ENCODE measurements around the gene FRS3.

The FRS3 gene

DNA sequence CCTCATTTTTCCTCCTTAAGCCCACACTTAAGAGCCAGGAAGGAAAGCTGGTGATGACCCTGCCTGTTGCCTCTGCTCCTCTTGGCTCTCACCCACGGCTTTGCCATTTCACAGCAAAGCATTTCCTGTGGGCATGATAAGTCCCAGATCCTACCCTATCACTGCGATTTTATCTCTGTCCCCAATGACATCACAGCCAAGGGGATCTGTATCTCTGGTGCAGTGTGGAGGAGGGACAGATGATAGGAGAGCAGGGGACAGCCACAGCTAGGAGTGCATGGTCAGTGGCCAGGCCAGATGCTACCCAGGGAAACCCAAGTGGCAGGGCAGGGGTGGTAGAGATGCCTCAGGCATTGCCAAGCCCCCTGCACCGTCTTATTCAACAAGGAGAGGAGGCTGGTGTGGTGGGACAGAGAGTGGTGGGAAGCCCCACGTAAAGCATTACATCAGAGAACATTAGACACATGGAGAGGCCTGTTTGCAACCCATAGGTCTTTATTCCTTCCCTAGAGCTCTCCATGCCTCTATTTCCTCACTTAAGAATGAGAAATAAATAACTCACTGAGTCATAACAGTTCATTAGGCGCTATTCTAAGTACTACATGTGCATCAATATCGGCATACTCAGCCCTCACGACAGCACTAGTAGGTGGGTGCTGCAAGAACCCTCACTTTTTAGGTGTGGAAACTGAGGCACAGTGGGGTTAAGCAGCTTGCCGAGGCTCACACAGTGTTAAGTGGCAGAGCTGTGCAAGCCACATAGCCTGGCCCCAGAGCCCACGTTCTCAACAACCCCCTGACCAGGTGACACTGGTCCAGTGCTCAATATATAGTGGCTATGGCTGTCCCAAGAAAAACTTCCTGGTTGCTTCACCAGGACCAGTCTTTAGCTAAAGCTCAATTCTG lies 48.9 kb downstream of the FRS3 start:
- no peaks in the 10 kb centered on the region for H3K9me3 ChIP-seq (ENCODE audit: low read depth, low read length)
- no peak overlapping the region for H3K27ac ChIP-seq
- DNase-seq (ENCODE audit: low read depth, low spot score) = no peak
- TF ChIP-seq FOXP2 (optimal IDR thresholded peaks at IDR 0.05; ENCODE audit: control extremely low read depth, extremely low read length, insufficient read depth) (no peak), EZH2 (IDR thresholded peaks at IDR 0.05) (no peak), POLR2AphosphoS5 (IDR thresholded peaks at IDR 0.05; ENCODE audit: borderline replicate concordance, low read depth, low read length) (no peak)
- H3K36me3 ChIP-seq (ENCODE audit: insufficient read depth, low read length) = no peaks in the 10 kb centered on the region
- H3K9ac ChIP-seq (ENCODE audit: insufficient read length) = no peak overlapping the region
- no peak overlapping the region for H3K4me3 ChIP-seq

DNA sequence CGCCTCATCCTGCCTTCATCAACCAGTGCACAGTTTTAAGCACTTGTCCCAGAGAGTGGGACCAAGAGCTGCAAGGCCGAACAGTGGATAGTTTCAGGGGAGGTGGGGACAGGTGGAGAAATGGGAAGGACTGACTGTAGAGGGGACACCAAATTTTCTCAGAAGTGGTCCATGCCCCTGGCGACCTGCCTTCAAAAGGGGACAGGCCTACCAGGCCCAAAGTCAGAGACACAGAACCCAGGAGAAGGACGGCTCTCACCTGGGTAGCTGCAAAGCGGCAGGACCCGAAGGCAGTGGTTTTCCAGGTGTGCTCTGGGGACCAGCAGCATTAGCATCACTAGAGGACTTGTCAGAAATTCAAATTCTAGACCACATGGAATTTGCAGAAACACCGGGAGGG lies 50.1 kb downstream of the FRS3 start:
- Histone ChIP-seq H3K36me3 (ENCODE audit: insufficient read depth, low read length) (no peaks in the 10 kb centered on the region), H3K4me3 (no peak overlapping the region), H3K27ac (no peak overlapping the region), H3K9ac (ENCODE audit: insufficient read length) (no peak overlapping the region), H3K9me3 (ENCODE audit: low read depth, low read length) (no peaks in the 10 kb centered on the region)
- TF ChIP-seq FOXP2 (optimal IDR thresholded peaks at IDR 0.05; ENCODE audit: control extremely low read depth, extremely low read length, insufficient read depth) (no peak), POLR2AphosphoS5 (IDR thresholded peaks at IDR 0.05; ENCODE audit: borderline replicate concordance, low read depth, low read length) (no peak), EZH2 (IDR thresholded peaks at IDR 0.05) (no peak)
- no peak for DNase-seq (ENCODE audit: low read depth, low spot score)

- Histone ChIP-seq H3K27ac (no peak overlapping the region), H3K9ac (ENCODE audit: insufficient read length) (no peak overlapping the region)
- no peak for DNase-seq (ENCODE audit: low read depth, low spot score)
Observed at GRCh38 chr6:41728954-41729353, 50.7 kb downstream of the FRS3 start.

GRCh38 chr6:41728073-41728936 lies 51.4 kb downstream of the FRS3 start:
- no peak overlapping the region for H3K27ac ChIP-seq
- no peaks in the 10 kb centered on the region for H3K36me3 ChIP-seq (ENCODE audit: insufficient read depth, low read length)
- DNase-seq (ENCODE audit: low read depth, low spot score) = no peak
- H3K9me3 ChIP-seq (ENCODE audit: low read depth, low read length) = no peaks in the 10 kb centered on the region
- H3K9ac ChIP-seq (ENCODE audit: insufficient read length) = no peak overlapping the region
- H3K4me3 ChIP-seq = no peak overlapping the region
- TF ChIP-seq POLR2AphosphoS5 (IDR thresholded peaks at IDR 0.05; ENCODE audit: borderline replicate concordance, low read depth, low read length) (no peak), EZH2 (IDR thresholded peaks at IDR 0.05) (no peak)

More at GRCh38 chr6:41728954-41729353, 50.7 kb downstream of the FRS3 start:
- Histone ChIP-seq H3K36me3 (ENCODE audit: insufficient read depth, low read length) (no peaks in the 10 kb centered on the region), H3K4me3 (no peak overlapping the region), H3K9me3 (ENCODE audit: low read depth, low read length) (no peaks in the 10 kb centered on the region)
- no peak for TF ChIP-seq FOXP2 (optimal IDR thresholded peaks at IDR 0.05; ENCODE audit: control extremely low read depth, extremely low read length, insufficient read depth)
- no peak for TF ChIP-seq POLR2AphosphoS5 (IDR thresholded peaks at IDR 0.05; ENCODE audit: borderline replicate concordance, low read depth, low read length)
- no peak for TF ChIP-seq EZH2 (IDR thresholded peaks at IDR 0.05)

DNA sequence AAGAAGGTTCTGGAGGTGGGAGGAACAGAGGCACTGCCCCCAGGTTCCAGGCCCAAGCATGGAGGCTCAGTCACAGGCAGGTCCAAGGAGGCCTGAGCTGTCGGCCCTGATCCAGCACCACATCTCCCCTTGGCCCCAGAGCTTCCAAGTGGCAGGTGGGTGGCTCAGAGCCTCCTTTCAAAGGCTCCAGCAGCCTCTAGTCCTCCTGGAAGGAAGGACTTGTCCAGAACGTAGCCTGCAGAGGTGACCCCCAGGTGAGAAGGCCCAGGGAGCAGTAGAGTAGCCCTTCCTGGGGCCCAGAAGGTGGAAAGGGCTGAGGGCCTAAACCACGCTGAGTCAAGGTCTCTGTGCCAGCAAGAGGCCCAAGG lies 52.0 kb downstream of the FRS3 start:
- DNase-seq (ENCODE audit: low read depth, low spot score) = no peak
- Histone ChIP-seq H3K4me3 (no peak overlapping the region), H3K36me3 (ENCODE audit: insufficient read depth, low read length) (no peaks in the 10 kb centered on the region), H3K9me3 (ENCODE audit: low read depth, low read length) (no peaks in the 10 kb centered on the region), H3K27ac (no peak overlapping the region), H3K9ac (ENCODE audit: insufficient read length) (no peak overlapping the region)
- no peak for TF ChIP-seq EZH2 (IDR thresholded peaks at IDR 0.05)
- no peak for TF ChIP-seq POLR2AphosphoS5 (IDR thresholded peaks at IDR 0.05; ENCODE audit: borderline replicate concordance, low read depth, low read length)
- no peak for TF ChIP-seq FOXP2 (optimal IDR thresholded peaks at IDR 0.05; ENCODE audit: control extremely low read depth, extremely low read length, insufficient read depth)

DNA sequence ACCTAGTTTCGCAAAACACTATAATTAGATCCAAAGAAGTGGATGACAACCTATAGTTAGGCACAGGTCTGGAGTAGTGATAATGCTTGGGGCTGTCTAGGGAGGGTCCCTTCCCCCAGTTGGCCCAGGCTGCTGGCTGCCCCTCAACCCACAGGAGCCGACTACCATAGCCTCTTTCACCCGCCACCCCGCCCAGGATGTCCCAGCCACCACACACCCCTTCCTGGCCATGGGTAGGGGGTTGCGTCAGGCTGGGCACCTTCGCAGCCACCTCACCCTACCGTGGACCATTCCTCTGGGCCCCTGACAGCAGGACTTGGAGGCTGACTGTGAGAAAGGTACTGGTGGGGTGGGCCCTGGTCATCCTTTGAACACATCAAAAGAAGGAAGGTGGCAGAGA lies 52.8 kb downstream of the FRS3 start:
- H3K4me3 ChIP-seq = no peak overlapping the region
- no peaks in the 10 kb centered on the region for H3K9me3 ChIP-seq (ENCODE audit: low read depth, low read length)
- no peak overlapping the region for H3K9ac ChIP-seq (ENCODE audit: insufficient read length)
- H3K27ac ChIP-seq = no peak overlapping the region
- TF ChIP-seq EZH2 (IDR thresholded peaks at IDR 0.05) = no peak
- TF ChIP-seq POLR2AphosphoS5 (IDR thresholded peaks at IDR 0.05; ENCODE audit: borderline replicate concordance, low read depth, low read length) = no peak
- no peak for TF ChIP-seq FOXP2 (optimal IDR thresholded peaks at IDR 0.05; ENCODE audit: control extremely low read depth, extremely low read length, insufficient read depth)
- no peak for DNase-seq (ENCODE audit: low read depth, low spot score)
- H3K36me3 ChIP-seq (ENCODE audit: insufficient read depth, low read length) = no peaks in the 10 kb centered on the region

DNA sequence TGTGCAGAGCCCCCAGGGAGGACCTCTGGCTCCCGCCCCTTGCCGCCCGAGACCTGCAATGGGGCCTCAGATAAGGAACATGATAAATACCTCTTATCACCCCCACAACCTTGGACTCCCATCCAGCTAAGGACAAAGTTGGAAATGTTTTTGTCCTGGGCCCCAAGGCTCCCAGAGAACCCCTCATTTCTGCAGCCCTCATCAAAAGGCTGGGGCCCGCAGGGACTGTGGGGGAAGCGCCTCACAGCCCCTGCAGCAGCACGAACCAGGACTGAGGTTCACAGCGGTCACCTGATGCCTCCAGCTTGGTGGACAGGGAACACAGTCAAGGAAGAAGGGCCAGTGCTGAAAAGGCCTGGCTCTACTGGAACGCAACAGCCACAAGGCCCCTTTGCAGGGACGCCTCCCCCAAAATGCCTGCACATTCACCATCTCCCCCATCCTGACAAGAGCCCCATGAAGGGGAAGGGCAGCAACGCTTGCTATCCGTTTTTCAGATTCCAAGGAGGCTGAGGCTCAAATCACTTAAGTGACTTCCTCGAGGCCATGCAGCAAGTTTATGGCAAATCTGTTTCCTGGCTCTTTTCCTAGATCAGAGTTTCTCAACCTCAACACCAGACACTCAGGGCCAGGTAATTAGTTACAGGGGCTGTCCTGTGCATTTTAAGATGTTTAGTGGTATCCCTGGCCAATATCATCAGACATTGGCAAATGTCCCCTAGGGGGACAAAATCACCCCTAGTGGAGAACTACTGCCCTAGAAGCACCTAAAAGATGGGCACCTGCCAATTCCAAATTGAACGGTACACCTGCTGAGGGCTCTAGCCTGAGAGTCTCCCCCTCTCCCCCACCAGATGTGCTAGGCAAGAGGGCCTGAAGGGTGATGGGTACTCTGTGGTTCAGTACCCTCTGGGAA lies 54.9 kb downstream of the FRS3 start:
- H3K9ac ChIP-seq (ENCODE audit: insufficient read length) = no peak overlapping the region
- H3K27ac ChIP-seq = no peak overlapping the region

More for the DNA sequence above, 54.9 kb downstream of the FRS3 start:
- no peak for TF ChIP-seq EZH2 (IDR thresholded peaks at IDR 0.05)
- TF ChIP-seq FOXP2 (optimal IDR thresholded peaks at IDR 0.05; ENCODE audit: control extremely low read depth, extremely low read length, insufficient read depth) = no peak
- TF ChIP-seq POLR2AphosphoS5 (IDR thresholded peaks at IDR 0.05; ENCODE audit: borderline replicate concordance, low read depth, low read length) = no peak
- Histone ChIP-seq H3K36me3 (ENCODE audit: insufficient read depth, low read length) (no peaks in the 10 kb centered on the region), H3K4me3 (no peak overlapping the region), H3K9me3 (ENCODE audit: low read depth, low read length) (no peaks in the 10 kb centered on the region)
- no peak for DNase-seq (ENCODE audit: low read depth, low spot score)
